KMS-11 (cell line): ENCODE results near the gene PDHX.
"Not testable (repeated sequence)": the region's sequence is repeated elsewhere in the genome, so short reads cannot be mapped to it uniquely, and the experiment has no call there.

Experiments
- H2AFZ ChIP-seq: fragments of 200-600 bp; sonication (generic); 2 replicates; pipeline ENCODE4 v1.6.1; 2016; ENCODE audit warnings: antibody characterized with exemption, mixed run types, low read depth
- H3K27ac ChIP-seq: fragments of 200-600 bp; sonication (generic); 2 replicates; pipeline ENCODE4 v1.6.1; 2016; ENCODE audit warnings: mild to moderate bottlenecking, mixed run types
- H3K27me3 ChIP-seq: fragments of 200-600 bp; sonication (generic); 2 replicates; pipeline ENCODE4 v1.6.1; 2017; ENCODE audit warnings: mild to moderate bottlenecking, low read depth, mixed run types, moderate library complexity; ENCODE audit not compliant: insufficient read depth
- H3K36me3 ChIP-seq: fragments of 200-600 bp; sonication (generic); 2 replicates; pipeline ENCODE4 v1.6.1; 2017; ENCODE audit warnings: mild to moderate bottlenecking, mixed run types; ENCODE audit not compliant: insufficient read depth
- H3K4me1 ChIP-seq: fragments of 200-600 bp; sonication (generic); 2 replicates; pipeline ENCODE4 v1.6.1; 2016; ENCODE audit warnings: mild to moderate bottlenecking, low read depth, mixed run types; ENCODE audit not compliant: poor library complexity, severe bottlenecking
- H3K4me2 ChIP-seq: fragments of 200-600 bp; sonication (generic); 2 replicates; pipeline ENCODE4 v1.7.0; 2016; ENCODE audit warnings: mild to moderate bottlenecking, mixed run types
- H3K4me3 ChIP-seq: fragments of 200-600 bp; sonication (generic); IDR thresholded peaks from 2 replicates; pipeline ENCODE4 v1.6.1; 2017; ENCODE audit warnings: low read depth, low read length, mixed read lengths; ENCODE audit not compliant: insufficient read depth
- H3K79me2 ChIP-seq: fragments of 200-600 bp; sonication (generic); 2 replicates; pipeline ENCODE4 v1.6.1; 2016; ENCODE audit warnings: low read depth, mixed run types; ENCODE audit not compliant: insufficient read depth
- H3K9ac ChIP-seq: fragments of 200-600 bp; sonication (generic); 2 replicates; pipeline ENCODE4 v1.6.1; 2016; ENCODE audit warnings: mild to moderate bottlenecking, mixed run types
- H4K20me1 ChIP-seq: fragments of 200-600 bp; sonication (generic); 2 replicates; pipeline ENCODE4 v1.6.1; 2016; ENCODE audit warnings: mild to moderate bottlenecking, mixed run types; ENCODE audit not compliant: insufficient read depth
- TF ChIP-seq, protein P1 (sequence below): fragments of 200-600 bp; sonication (generic); conservative IDR thresholded peaks from 2 replicates; pipeline ENCODE4 v1.6.1; 2017; ENCODE audit warnings: low read depth, mild to moderate bottlenecking, antibody characterized with exemption, low read length, moderate library complexity, mixed read lengths

Gene PDHX

DNA sequence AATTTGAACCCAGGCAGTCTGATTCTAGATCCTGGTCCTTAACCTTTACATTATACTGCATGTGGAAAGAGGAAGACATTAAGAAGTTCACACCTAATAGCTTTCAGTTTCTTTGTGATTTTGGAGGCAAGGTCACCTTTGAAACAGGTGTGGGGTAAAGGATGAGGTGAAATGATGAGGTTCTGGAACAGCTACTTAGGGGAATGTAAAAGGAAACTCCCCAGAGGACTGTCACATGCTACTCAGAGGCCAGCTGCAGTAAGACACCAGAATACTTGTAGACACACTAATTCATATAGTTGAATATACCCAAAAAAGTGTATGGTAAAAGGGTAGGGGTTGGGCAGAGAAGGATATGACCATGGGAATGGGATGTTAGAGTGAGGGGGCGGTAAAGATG, 5.6 kb upstream of the PDHX start:
- TF ChIP-seq, protein P1, sequence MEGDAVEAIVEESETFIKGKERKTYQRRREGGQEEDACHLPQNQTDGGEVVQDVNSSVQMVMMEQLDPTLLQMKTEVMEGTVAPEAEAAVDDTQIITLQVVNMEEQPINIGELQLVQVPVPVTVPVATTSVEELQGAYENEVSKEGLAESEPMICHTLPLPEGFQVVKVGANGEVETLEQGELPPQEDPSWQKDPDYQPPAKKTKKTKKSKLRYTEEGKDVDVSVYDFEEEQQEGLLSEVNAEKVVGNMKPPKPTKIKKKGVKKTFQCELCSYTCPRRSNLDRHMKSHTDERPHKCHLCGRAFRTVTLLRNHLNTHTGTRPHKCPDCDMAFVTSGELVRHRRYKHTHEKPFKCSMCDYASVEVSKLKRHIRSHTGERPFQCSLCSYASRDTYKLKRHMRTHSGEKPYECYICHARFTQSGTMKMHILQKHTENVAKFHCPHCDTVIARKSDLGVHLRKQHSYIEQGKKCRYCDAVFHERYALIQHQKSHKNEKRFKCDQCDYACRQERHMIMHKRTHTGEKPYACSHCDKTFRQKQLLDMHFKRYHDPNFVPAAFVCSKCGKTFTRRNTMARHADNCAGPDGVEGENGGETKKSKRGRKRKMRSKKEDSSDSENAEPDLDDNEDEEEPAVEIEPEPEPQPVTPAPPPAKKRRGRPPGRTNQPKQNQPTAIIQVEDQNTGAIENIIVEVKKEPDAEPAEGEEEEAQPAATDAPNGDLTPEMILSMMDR, result no peak
- peak overlapping the region; percentile 2; the same call in 1 of the 2 replicates for H3K4me2 ChIP-seq
- no peaks in the 10 kb centered on the region for H3K36me3 ChIP-seq
- no peak overlapping the region for H3K9ac ChIP-seq
- H3K79me2 ChIP-seq, result no peaks in the 10 kb centered on the region
- H3K27ac ChIP-seq, result no peak overlapping the region
- no peak overlapping the region for H2AFZ ChIP-seq
- peaks cover 43% of the 10 kb centered on the region for H3K4me1 ChIP-seq
- H3K27me3 ChIP-seq, result no peaks in the 10 kb centered on the region
- no peak overlapping the region for H3K4me3 ChIP-seq
- H4K20me1 ChIP-seq, result no peaks in the 10 kb centered on the region

GRCh38 chr11:34911676-34912075, 4.7 kb upstream of the PDHX start:
- Histone ChIP-seq H2AFZ (no peak overlapping the region), H3K4me1 (peaks cover 43% of the 10 kb centered on the region), H3K9ac (no peak overlapping the region), H3K27ac (no peak overlapping the region), H3K4me3 (no peak overlapping the region), H3K27me3 (no peaks in the 10 kb centered on the region), H3K4me2 (peak overlapping the region; percentile 2; the same call in 1 of the 2 replicates), H3K79me2 (peaks cover 1% of the 10 kb centered on the region; the same call in 1 of the 2 replicates), H4K20me1 (no peaks in the 10 kb centered on the region), H3K36me3 (no peaks in the 10 kb centered on the region)
- TF ChIP-seq, protein P1, result no peak

DNA sequence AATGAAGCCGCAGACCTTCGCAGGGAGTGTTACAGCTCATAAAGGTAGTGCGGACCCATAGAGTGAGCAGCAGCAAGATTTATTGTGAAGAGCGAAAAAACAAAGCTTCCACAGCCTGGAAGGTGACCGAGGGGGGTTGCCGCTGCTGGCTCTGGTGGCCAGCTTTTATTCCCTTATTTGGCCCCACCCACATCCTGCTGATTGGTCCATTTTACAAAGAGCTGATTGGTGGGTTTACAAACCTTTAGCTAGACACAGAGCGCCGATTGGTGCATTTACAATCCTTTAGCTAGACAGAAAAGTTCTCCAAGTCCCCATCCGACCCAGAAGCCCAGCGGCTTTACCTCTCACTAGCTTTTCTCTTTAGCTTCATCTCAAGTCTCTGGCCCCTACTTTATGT, 2.9 kb upstream of the PDHX start:
- peaks cover 20% of the 10 kb centered on the region for H3K79me2 ChIP-seq
- not testable (repeated sequence) for H3K4me2 ChIP-seq, H4K20me1 ChIP-seq

GRCh38 chr11:34915136-34916014, 1.0 kb upstream of the PDHX start:
- Histone ChIP-seq H3K4me3 (no peak overlapping the region), H2AFZ (peak overlapping the region; percentile 77), H4K20me1 (no peaks in the 10 kb centered on the region), H3K9ac (peak overlapping the region; percentile 70), H3K79me2 (peaks cover 28% of the 10 kb centered on the region), H3K4me1 (peaks cover 30% of the 10 kb centered on the region), H3K27ac (peak overlapping the region; percentile 75), H3K36me3 (no peaks in the 10 kb centered on the region), H3K4me2 (peak overlapping the region; percentile 58), H3K27me3 (no peaks in the 10 kb centered on the region)
- TF ChIP-seq, protein P1, result no peak

More for the DNA sequence above, 2.9 kb upstream of the PDHX start:
- not testable (repeated sequence) for H3K36me3 ChIP-seq, H3K9ac ChIP-seq, H3K27me3 ChIP-seq, H3K4me3 ChIP-seq, H2AFZ ChIP-seq, H3K27ac ChIP-seq
- H3K4me1 ChIP-seq, result peaks cover 45% of the 10 kb centered on the region
